Activated CD8-positive, alpha-beta memory T cell treated with anti-CD3 and anti-CD28 coated beads for 36 hours (primary cell): ENCODE data around the gene CNTNAP4. TPM values are rescaled to one million over a fixed set of nuclear protein-coding genes. Genes with fewer than 3 reads are reported as not detected.

Experiments
- CTCF ChIA-PET: fragments of 350-600 bp; sonication (Branson Sonifier 250); formaldehyde crosslinking; loops from one replicate; lab custom pipeline; 2021; ENCODE audit warnings: antibody characterized with exemption; lab: Charles Lee
- POLR2A ChIA-PET: fragments of 350-600 bp; sonication (Branson Sonifier 250); formaldehyde crosslinking; loops from one replicate; lab custom pipeline; 2021; ENCODE audit warnings: antibody characterized with exemption; lab: Charles Lee
- total RNA-seq, 2 experiments: library from RNA; stranded (reverse); gene quantifications; one replicate each; pipeline ENCODE4 v1.2.3, GENCODE V29; 2021

CNTNAP4 gene
- total RNA-seq = not detected

- ChIA-PET POLR2A (no interaction called here), CTCF (no interaction called here)
These were observed at the start of gene CNTNAP4 for GRCh38 chr16:76276745-76277438. TSS of gene CNTNAP4 (plus strand) at chr16:76277401. CDS start at chr16:76277663, 262 bp downstream.

DNA sequence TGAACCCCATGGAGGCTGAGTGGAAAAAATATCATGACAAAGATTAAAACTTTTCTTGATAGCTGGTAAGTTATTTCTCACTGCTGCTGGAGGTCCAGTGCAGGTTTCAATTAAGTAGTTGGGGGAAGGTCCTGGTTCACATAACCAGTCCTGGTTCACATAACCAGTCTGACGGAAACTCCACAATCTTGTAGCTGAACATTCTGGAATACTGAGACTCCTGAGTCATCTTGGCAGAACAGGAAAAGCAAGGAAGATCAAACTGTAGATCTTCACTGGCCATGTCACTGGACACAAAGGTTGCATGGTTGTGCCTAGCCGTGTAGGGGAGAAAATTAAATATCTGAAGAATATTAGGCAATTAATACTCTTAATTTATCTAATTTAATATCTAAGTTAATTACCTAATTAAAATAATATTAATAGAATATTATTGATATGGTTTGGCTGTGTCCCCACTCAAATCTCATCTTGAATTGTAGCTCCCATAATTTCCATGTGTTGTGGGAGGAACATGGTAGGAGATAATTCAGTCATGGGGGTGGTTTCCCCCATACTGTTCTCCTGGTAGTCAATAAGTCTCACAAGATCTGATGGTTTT lies 48.6 kb upstream of the CNTNAP4 start:
- CTCF ChIA-PET = no interaction called here
- POLR2A ChIA-PET = no interaction called here

GRCh38 chr16:76232704-76233103 lies 44.5 kb upstream of the CNTNAP4 start:
- CTCF ChIA-PET = no interaction called here
- POLR2A ChIA-PET = no interaction called here

GRCh38 chr16:76235025-76235424 lies 42.2 kb upstream of the CNTNAP4 start:
- CTCF ChIA-PET = no interaction called here
- POLR2A ChIA-PET = no interaction called here

- POLR2A ChIA-PET = no interaction called here
- CTCF ChIA-PET = no interaction called here
These were observed 41.8 kb upstream of the CNTNAP4 start for GRCh38 chr16:76235426-76235825.

- ChIA-PET CTCF (no interaction called here), POLR2A (no interaction called here)
These were observed 39.7 kb upstream of the CNTNAP4 start for GRCh38 chr16:76237471-76237870.

- ChIA-PET POLR2A (no interaction called here), CTCF (no interaction called here)
These were observed 35.4 kb upstream of the CNTNAP4 start for GRCh38 chr16:76241755-76242154.

GRCh38 chr16:76243620-76244019 lies 33.6 kb upstream of the CNTNAP4 start:
- ChIA-PET POLR2A (no interaction called here), CTCF (no interaction called here)

GRCh38 chr16:76246587-76246986 lies 30.6 kb upstream of the CNTNAP4 start:
- ChIA-PET POLR2A (no interaction called here), CTCF (no interaction called here)

DNA sequence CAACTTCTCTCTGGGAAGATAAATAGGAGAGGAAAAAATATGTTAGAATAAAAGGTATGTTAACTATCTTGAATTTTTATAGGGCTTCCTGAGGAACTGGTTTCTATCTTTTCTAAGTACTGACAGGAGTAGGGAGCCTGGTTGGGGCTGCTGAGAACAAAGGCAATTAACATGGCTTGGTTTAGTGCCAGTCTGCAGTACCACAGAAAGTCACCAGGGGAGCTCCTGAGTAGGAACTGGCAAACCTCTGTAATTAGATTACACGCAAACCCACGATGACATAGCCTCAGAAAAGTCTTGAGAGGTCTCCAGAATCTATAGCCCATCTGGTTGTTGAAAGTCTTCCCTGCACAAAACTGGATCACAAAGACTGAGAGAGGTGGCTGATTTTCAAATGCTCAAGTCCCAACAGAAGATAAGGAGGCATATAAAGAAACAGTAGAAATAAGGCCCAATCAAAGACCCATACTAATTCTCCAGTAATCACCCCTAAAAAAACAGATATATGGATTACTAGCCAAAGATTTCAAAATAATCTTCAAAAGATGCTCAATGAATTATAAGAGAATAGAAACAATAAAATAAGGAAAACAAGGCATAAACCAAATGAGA lies 11.7 kb upstream of the CNTNAP4 start:
- CTCF ChIA-PET = no interaction called here

DNA sequence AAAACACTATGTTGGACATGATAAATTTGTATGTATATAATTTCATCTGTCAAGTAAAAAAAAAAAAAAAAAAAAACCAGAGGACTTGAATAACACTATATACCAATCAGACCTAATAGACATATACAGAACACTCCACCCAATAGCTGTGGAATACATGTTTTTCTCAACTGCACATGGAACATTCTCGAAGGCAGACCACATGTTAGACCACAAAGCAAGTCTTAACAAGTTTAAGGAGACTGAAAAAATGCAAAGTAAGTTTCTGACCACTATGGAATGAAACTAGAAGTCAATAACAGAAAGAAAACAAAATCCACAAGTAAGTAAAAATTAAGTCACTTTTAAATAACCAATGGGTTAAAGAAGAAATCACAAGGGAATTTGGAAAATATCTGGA lies 8.4 kb upstream of the CNTNAP4 start:
- CTCF ChIA-PET = no interaction called here
- POLR2A ChIA-PET = no interaction called here

More for the DNA sequence above, 11.7 kb upstream of the CNTNAP4 start:
- POLR2A ChIA-PET = no interaction called here

GRCh38 chr16:76277460-76278030 lies 344 bp downstream of the CNTNAP4 start:
- POLR2A ChIA-PET = no interaction called here
- CTCF ChIA-PET = no interaction called here

- CTCF ChIA-PET = no interaction called here
These were observed 885 bp downstream of the CNTNAP4 start for GRCh38 chr16:76278086-76278485.

GRCh38 chr16:76278980-76279379 lies 1.8 kb downstream of the CNTNAP4 start:
- CTCF ChIA-PET = no interaction called here
- POLR2A ChIA-PET = no interaction called here

More at GRCh38 chr16:76278086-76278485, 885 bp downstream of the CNTNAP4 start:
- POLR2A ChIA-PET = no interaction called here

GRCh38 chr16:76280421-76281215 lies 3.4 kb downstream of the CNTNAP4 start:
- ChIA-PET POLR2A (no interaction called here), CTCF (no interaction called here)

DNA sequence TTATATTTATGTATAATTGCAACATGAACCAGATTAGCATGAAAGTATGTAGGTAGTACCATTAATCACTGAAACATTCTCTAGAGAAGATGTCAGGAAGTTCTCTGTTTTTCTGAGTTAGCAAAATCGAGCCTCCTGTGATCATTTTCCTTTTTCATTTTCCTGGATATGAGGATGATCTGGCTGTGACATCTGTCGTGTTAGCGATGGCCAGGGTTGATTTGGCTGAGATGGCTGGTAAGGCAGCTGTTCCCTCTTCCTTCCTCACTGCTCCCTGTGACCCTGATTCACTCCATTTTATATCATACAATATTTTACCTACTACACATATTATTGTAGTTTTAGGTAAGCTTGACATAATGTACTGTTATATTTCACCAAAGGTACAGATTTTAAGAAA lies 10.3 kb downstream of the CNTNAP4 start:
- CTCF ChIA-PET = no interaction called here
- POLR2A ChIA-PET = no interaction called here

DNA sequence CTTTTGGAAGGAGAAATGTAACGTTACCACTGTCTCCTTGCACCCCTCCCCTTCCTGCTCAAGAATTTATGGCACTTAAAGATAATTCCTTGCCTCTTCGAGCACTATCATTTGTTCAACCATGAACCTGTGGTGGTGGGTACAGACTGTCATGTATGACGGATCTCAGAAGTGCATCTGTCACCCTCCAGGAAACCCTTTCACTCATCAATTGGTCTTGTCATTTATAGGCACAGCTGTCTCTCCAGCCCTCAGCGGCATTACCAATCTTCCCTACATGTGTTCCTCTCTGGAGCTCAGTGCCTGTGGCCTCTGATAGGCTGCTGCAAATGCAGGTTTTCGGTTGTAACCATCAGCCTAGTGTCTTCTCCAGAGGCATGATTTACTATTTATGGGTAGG lies 15.0 kb downstream of the CNTNAP4 start:
- ChIA-PET CTCF (no interaction called here), POLR2A (no interaction called here)

DNA sequence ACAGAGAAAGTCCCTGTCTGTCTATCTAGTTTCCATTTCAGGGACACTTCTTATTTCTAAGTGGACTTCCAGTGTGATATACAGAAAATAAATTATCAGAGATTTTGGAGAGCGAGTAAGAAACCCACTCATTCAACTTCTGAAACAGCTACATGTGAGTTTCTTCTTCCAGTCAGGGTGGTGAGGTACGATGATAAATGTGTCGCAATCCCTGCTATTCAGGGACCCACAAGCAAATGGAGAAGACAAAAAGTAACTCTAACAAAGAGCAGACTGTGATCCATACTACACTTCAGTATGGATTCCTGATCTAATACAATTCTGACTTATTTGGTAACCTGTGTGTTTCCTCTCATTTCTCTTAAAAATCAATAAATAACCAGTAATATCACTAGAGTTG lies 16.8 kb downstream of the CNTNAP4 start:
- ChIA-PET CTCF (no interaction called here), POLR2A (no interaction called here)

DNA sequence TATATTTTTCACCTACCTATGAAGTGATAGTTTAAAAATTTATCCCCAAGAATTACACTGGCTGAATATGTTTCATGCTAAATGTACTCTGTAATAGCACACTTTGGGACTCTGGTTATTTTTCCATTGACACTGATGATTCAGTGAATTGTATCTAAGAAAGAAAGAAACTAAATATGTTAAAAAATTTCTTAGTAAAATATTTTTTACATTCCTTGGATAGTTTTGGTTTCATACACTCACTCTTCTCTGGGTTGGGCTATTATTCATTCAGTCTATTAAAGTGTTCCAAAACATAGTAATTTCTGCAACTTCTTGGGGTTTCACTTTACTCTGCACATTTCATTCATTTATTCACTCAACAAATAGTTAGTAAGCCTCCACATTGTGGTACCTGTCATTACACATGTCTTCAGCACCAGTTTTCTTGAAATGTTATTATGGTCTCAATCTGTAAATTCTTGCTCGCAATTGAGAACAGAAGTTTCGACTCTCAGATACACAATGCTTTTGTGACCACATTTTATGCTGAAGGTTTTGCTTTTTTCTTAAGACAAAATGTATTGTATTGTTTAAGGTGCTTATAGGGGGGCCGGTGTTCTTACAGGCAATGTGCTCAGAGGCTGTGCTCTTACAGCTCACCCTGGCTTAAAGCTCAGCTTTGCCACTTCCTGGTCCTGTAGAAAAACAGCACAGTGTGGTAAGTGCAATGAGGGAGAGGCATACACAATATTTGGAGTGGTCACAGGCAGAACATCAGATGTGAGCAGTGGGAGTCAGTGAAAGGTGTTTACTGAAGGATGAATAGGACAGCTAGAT lies 17.4 kb downstream of the CNTNAP4 start:
- CTCF ChIA-PET = no interaction called here
- POLR2A ChIA-PET = no interaction called here
